ENCODE results near the gene GPC6.

GRCh38 chr13:93527748-93528297 is 301.2 kb downstream of the GPC6 start:
- TF ChIP-seq GATA2 (IDR thresholded peaks at IDR 0.05; ENCODE audit: low read depth, low read length): no peak
- TF ChIP-seq GATA3 (IDR thresholded peaks at IDR 0.05; ENCODE audit: low read depth, low read length): no peak

Data from SH-SY5Y (cell line).